ENCODE data around the gene CDC20.
"Not testable (repeated sequence)": the region's sequence is repeated elsewhere in the genome, so short reads cannot be mapped to it uniquely, and the experiment has no call there.

CDC20 gene

GRCh38 chr1:43358121-43358745 lies 548 bp upstream of the CDC20 start:
- peak; percentile 65 to 76 for DNase-seq

- no peak for DNase-seq
Observed at GRCh38 chr1:43359696-43360095, 915 bp downstream of the CDC20 start.

GRCh38 chr1:43360616-43361015 lies 1.8 kb downstream of the CDC20 start:
- no peak for DNase-seq

GRCh38 chr1:43363283-43363934 lies 4.6 kb downstream of the CDC20 start:
- DNase-seq = no peak

- no peak for DNase-seq
Observed at GRCh38 chr1:43363935-43364525, 5.2 kb downstream of the CDC20 start.

GRCh38 chr1:43365678-43366077 lies 6.9 kb downstream of the CDC20 start:
- no peak for DNase-seq

GRCh38 chr1:43366179-43366578 lies 7.4 kb downstream of the CDC20 start:
- DNase-seq = no peak

- DNase-seq = no peak
Observed at GRCh38 chr1:43366601-43367025, 7.8 kb downstream of the CDC20 start.

- DNase-seq = peak in 1 of 2 experiments; percentile 53
Observed at GRCh38 chr1:43367026-43367903, 8.5 kb downstream of the CDC20 start.

- peak; percentile 77 to 82 for DNase-seq
Observed at GRCh38 chr1:43367904-43368645, 9.3 kb downstream of the CDC20 start, which contains the start of gene ELOVL1. ELOVL1 (minus strand) TSS chr1:43368011; CDS start chr1:43365609, 2,402 bp downstream.

- DNase-seq = no peak
Observed at GRCh38 chr1:43368646-43369020, 9.9 kb downstream of the CDC20 start.

- DNase-seq = not testable (repeated sequence)
Observed at GRCh38 chr1:43369779-43370178, 11.0 kb downstream of the CDC20 start.

GRCh38 chr1:43370564-43370963 lies 11.8 kb downstream of the CDC20 start:
- DNase-seq = no peak

GRCh38 chr1:43372172-43372571 lies 13.4 kb downstream of the CDC20 start:
- DNase-seq = no peak

GRCh38 chr1:43373066-43373940 lies 14.5 kb downstream of the CDC20 start:
- no peak for DNase-seq

GRCh38 chr1:43376723-43377235 lies 18.0 kb downstream of the CDC20 start:
- DNase-seq = no peak

GRCh38 chr1:43377831-43378230 lies 19.1 kb downstream of the CDC20 start:
- DNase-seq = no peak

- no peak for DNase-seq
Observed at GRCh38 chr1:43379476-43379875, 20.7 kb downstream of the CDC20 start.

GRCh38 chr1:43381612-43382011 lies 22.8 kb downstream of the CDC20 start:
- peak; percentile 93 to 94 for DNase-seq

GRCh38 chr1:43382027-43382779 lies 23.4 kb downstream of the CDC20 start:
- no peak for DNase-seq

Measured in Kasumi-1 (cell line).